SH-SY5Y (cell line): ENCODE measurements around the gene GRIN2A.

Source experiments
- GATA2 ChIP-seq: IDR thresholded peaks from 2 replicates; pipeline ENCODE4 v1.6.1; 2011; ENCODE audit warnings: mild to moderate bottlenecking, low read depth, low read length
- GATA3 ChIP-seq: IDR thresholded peaks from 2 replicates; pipeline ENCODE4 v1.6.1; 2011; ENCODE audit warnings: low read depth, mild to moderate bottlenecking, low read length, moderate library complexity

- TF ChIP-seq GATA2 (no peak), GATA3 (no peak)
Observed at GRCh38 chr16:9773289-9773688, 408.9 kb downstream of the GRIN2A start.
